HepG2 (cell line): Measurements from ENCODE around the gene CHST10. TPM values are rescaled to one million over a fixed set of nuclear protein-coding genes. Genes with fewer than 3 reads are reported as not detected.

Experiments
- ATF7-NPFF ChIP-seq: sonication (generic); formaldehyde crosslinking; IDR thresholded peaks from 2 replicates; pipeline ENCODE4 v1.8.1; 2023; ENCODE audit warnings: mild to moderate bottlenecking, low read depth, missing genetic modification reagents, moderate library complexity
- HNRNPL ChIP-seq: fragments of 200-400 bp; formaldehyde crosslinking; IDR thresholded peaks from 2 replicates; pipeline ENCODE4 v1.6.1; 2017; ENCODE audit warnings: mild to moderate bottlenecking, low read depth, low read length
- MAFK ChIP-seq, 2 experiments: IDR thresholded peaks in 1 of 2; conservative IDR thresholded peaks in 1 of 2; 2 replicates each; pipeline ENCODE4 v1.6.1; 2011; ENCODE audit warnings: improper control_type of control experiment in 2 of 2, low read length in 2 of 2
- NKX3-1 ChIP-seq: sonication (generic); formaldehyde crosslinking; IDR thresholded peaks from 2 replicates; pipeline ENCODE4 v1.5.0; 2020; ENCODE audit warnings: missing genetic modification reagents
- PTBP1 ChIP-seq: fragments of 200-400 bp; formaldehyde crosslinking; IDR thresholded peaks from 2 replicates; pipeline ENCODE4 v1.6.1; 2018; ENCODE audit warnings: low read length, low read depth; ENCODE audit not compliant: poor library complexity, severe bottlenecking
- REPIN1 ChIP-seq: sonication (generic); formaldehyde crosslinking; IDR thresholded peaks from 2 replicates; pipeline ENCODE4 v1.8.0; 2022; ENCODE audit warnings: missing genetic modification reagents, low read depth, mild to moderate bottlenecking, borderline replicate concordance
- SP5 ChIP-seq: IDR thresholded peaks from 2 replicates; pipeline ENCODE4 v1.6.1; 2016; ENCODE audit warnings: low read depth, borderline replicate concordance
- SRF ChIP-seq: IDR thresholded peaks from 2 replicates; pipeline ENCODE4 v1.6.1; 2011; ENCODE audit warnings: mild to moderate bottlenecking, low read depth, low read length, moderate library complexity
- SRSF4 ChIP-seq: fragments of 200-400 bp; formaldehyde crosslinking; IDR thresholded peaks from one replicate; pipeline ENCODE4 v1.6.1; 2018; ENCODE audit warnings: mild to moderate bottlenecking, low read depth, low read length, moderate library complexity; ENCODE audit not compliant: poor library complexity, severe bottlenecking
- TOE1 ChIP-seq: sonication (generic); formaldehyde crosslinking; IDR thresholded peaks from 2 replicates; pipeline ENCODE4 v1.4.0; 2020; ENCODE audit warnings: mild to moderate bottlenecking, missing genetic modification reagents
- WIZ ChIP-seq: sonication (generic); formaldehyde crosslinking; IDR thresholded peaks from 2 replicates; pipeline ENCODE4 v1.5.1; 2020; ENCODE audit warnings: mild to moderate bottlenecking, missing genetic modification reagents
- ZBTB1 ChIP-seq: sonication (generic); formaldehyde crosslinking; IDR thresholded peaks from 2 replicates; pipeline ENCODE4 v1.4.0; 2020; ENCODE audit warnings: missing genetic modification reagents, borderline replicate concordance
- ZBTB20 ChIP-seq: sonication (generic); formaldehyde crosslinking; IDR thresholded peaks from 2 replicates; pipeline ENCODE4 v1.8.1; 2023; ENCODE audit warnings: missing genetic modification reagents, low read depth, mild to moderate bottlenecking, borderline replicate concordance
- ZNF20 ChIP-seq: sonication (generic); formaldehyde crosslinking; IDR thresholded peaks from 2 replicates; pipeline ENCODE4 v1.4.0; 2020; ENCODE audit warnings: mild to moderate bottlenecking, moderate library complexity, missing genetic modification reagents
- ZNF296 ChIP-seq: sonication (generic); formaldehyde crosslinking; conservative IDR thresholded peaks from 2 replicates; pipeline ENCODE4 v1.5.0; 2020; ENCODE audit warnings: mild to moderate bottlenecking, missing genetic modification reagents
- ZNF383 ChIP-seq: sonication (generic); formaldehyde crosslinking; IDR thresholded peaks from 2 replicates; pipeline ENCODE4 v1.4.0; 2020; ENCODE audit warnings: missing genetic modification reagents, mild to moderate bottlenecking, borderline replicate concordance
- ZNF558 ChIP-seq: sonication (generic); formaldehyde crosslinking; IDR thresholded peaks from 2 replicates; pipeline ENCODE4 v1.9.0; 2022; ENCODE audit warnings: mild to moderate bottlenecking, missing genetic modification reagents, borderline replicate concordance
- ZNF703 ChIP-seq: sonication (generic); formaldehyde crosslinking; IDR thresholded peaks from 2 replicates; pipeline ENCODE4 v1.5.1; 2020; ENCODE audit warnings: missing genetic modification reagents, mild to moderate bottlenecking, moderate library complexity, borderline replicate concordance
- ZNF761 ChIP-seq: sonication (generic); formaldehyde crosslinking; conservative IDR thresholded peaks from 2 replicates; pipeline ENCODE4 v1.4.0; 2020; ENCODE audit warnings: mild to moderate bottlenecking, missing genetic modification reagents
- polyA plus RNA-seq, 8 experiments: library from polyadenylated mRNA; depleted of rRNA in 3 of 8; stranded (reverse) in 7 of 8; unstranded in 1 of 8; fragments of >200 nt; fragmentation: Illumina TruSeq in 4 of 8; extraction: Trizol in 4 of 8; gene quantifications; 2 replicates each; pipeline versions ENCODE4 v1.2.1 to v1.2.3, GENCODE V29; 2011 to 2016; ENCODE audit warnings: low read depth in 4 of 8, missing spikeins in 1 of 8, mixed read lengths in 1 of 8; ENCODE audit not compliant: insufficient read depth in 1 of 8
- total RNA-seq, 5 experiments: library from RNA; depleted of rRNA; stranded (reverse); fragments of >200 nt; fragmentation: Illumina TruSeq; extraction: Trizol; gene quantifications; 2 replicates each; pipeline ENCODE4 v1.2.3, GENCODE V29; 2016; ENCODE audit warnings: low read depth in 1 of 5
- TF ChIP-seq, protein P1 (sequence below): sonication (generic); formaldehyde crosslinking; IDR thresholded peaks from 2 replicates; pipeline ENCODE4 v1.9.0; 2021; ENCODE audit warnings: missing genetic modification reagents, borderline replicate concordance
- TF ChIP-seq, protein P2 (sequence below): sonication (generic); formaldehyde crosslinking; IDR thresholded peaks from 2 replicates; pipeline ENCODE4 v1.8.0; 2022; ENCODE audit warnings: missing genetic modification reagents, mild to moderate bottlenecking, borderline replicate concordance
- TF ChIP-seq, protein P3 (sequence below): sonication (generic); formaldehyde crosslinking; conservative IDR thresholded peaks from 2 replicates; pipeline ENCODE4 v1.4.0; 2020; ENCODE audit warnings: missing genetic modification reagents

Gene CHST10
- total and polyA plus RNA-seq, 2 of the 13 experiments (the other 11 are each of a cell fraction or from before 2014, with no cell fraction given) = 10.5 to 14.2 TPM

DNA sequence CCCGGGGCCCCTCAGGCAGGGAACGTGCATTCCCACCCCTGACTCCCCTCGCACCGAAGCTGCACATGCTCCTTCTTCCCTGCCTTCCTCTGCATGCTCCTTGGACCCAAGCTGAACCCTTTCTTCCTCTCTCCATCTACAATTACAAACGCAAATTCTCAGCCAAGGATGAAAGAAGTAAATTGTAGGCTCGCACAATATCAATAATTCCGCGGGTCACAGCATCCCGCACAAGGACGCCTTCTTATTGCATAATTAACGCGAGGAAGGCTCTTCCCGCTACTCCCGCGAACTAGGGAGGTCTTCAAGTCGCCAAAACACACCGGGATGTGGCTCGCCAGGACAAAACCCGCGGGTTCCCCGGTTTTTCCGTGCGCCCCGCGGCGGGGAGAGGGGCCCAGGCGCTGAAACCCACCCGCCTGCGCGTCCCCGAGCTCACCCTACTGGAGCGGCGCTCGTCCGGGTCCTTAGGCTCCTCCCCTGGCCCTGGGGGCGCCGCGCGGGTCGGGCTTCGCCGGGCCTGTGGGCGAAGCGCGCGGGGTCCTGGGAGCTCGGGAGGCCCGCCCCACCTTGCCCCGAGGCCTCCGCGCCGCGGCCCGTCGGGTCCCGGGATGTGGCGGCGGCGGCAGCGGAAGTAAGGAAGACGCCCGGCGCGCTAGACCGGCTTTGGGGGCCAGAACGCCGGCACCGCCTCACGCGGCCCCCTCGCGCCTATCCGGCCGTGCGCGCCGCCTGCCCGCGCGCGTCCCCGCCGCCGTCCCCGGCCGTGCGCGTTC lies at the start of gene CHST10 (continued):
- TF ChIP-seq WIZ (CRISPR knock-in tag) = peak; percentile 59; the same call in 1 of the 2 replicates
- TF ChIP-seq ZNF383 (CRISPR knock-in tag) = no peak
- TF ChIP-seq REPIN1 (CRISPR knock-in tag) = no peak
- TF ChIP-seq ZNF558 (CRISPR knock-in tag) = no peak; the same call in 1 of the 2 replicates
- peak; percentile 67; the same call in 1 of the 2 replicates for TF ChIP-seq ZBTB20 (CRISPR knock-in tag)
- no peak for TF ChIP-seq NKX3-1 (CRISPR knock-in tag)
- no peak for TF ChIP-seq SRSF4
- 0 out of 2 replicates have a peak, but pooled peaks have one; percentile 5 for TF ChIP-seq SP5 (CRISPR knock-in tag)
- TF ChIP-seq, protein P1, sequence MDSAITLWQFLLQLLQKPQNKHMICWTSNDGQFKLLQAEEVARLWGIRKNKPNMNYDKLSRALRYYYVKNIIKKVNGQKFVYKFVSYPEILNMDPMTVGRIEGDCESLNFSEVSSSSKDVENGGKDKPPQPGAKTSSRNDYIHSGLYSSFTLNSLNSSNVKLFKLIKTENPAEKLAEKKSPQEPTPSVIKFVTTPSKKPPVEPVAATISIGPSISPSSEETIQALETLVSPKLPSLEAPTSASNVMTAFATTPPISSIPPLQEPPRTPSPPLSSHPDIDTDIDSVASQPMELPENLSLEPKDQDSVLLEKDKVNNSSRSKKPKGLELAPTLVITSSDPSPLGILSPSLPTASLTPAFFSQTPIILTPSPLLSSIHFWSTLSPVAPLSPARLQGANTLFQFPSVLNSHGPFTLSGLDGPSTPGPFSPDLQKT (CRISPR knock-in tag) = no peak
- TF ChIP-seq, protein P2, sequence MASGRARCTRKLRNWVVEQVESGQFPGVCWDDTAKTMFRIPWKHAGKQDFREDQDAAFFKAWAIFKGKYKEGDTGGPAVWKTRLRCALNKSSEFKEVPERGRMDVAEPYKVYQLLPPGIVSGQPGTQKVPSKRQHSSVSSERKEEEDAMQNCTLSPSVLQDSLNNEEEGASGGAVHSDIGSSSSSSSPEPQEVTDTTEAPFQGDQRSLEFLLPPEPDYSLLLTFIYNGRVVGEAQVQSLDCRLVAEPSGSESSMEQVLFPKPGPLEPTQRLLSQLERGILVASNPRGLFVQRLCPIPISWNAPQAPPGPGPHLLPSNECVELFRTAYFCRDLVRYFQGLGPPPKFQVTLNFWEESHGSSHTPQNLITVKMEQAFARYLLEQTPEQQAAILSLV = peak; percentile 34; the same call in 1 of the 2 replicates
- TF ChIP-seq ZNF703 (CRISPR knock-in tag) = no peak
- peak; percentile 53; the same call in 1 of the 2 replicates for TF ChIP-seq ATF7-NPFF (CRISPR knock-in tag)
- no peak for TF ChIP-seq ZNF761
- TF ChIP-seq TOE1 (CRISPR knock-in tag) = no peak
- TF ChIP-seq SRF = no peak
- TF ChIP-seq ZBTB1 (CRISPR knock-in tag) = no peak
- TF ChIP-seq ZNF296 (CRISPR knock-in tag) = no peak
- 0 out of 2 replicates have a peak, but pooled peaks have one; percentile 47 for TF ChIP-seq ZNF20
- TF ChIP-seq HNRNPL = no peak
- TF ChIP-seq, protein P3, sequence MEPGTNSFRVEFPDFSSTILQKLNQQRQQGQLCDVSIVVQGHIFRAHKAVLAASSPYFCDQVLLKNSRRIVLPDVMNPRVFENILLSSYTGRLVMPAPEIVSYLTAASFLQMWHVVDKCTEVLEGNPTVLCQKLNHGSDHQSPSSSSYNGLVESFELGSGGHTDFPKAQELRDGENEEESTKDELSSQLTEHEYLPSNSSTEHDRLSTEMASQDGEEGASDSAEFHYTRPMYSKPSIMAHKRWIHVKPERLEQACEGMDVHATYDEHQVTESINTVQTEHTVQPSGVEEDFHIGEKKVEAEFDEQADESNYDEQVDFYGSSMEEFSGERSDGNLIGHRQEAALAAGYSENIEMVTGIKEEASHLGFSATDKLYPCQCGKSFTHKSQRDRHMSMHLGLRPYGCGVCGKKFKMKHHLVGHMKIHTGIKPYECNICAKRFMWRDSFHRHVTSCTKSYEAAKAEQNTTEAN = peak; percentile 32; the same call in 1 of the 2 replicates
- no peak for TF ChIP-seq MAFK (conservative IDR thresholded peaks at IDR 0.05 in 1 of 2, IDR thresholded peaks at IDR 0.05 in 1 of 2; ENCODE audit: low read length in 2 of 2)
- no peak for TF ChIP-seq PTBP1
